Measurements from ENCODE around the gene PLCL1. TPM values are rescaled to one million over a fixed set of nuclear protein-coding genes. Genes with fewer than 3 reads are reported as not detected.

Gene PLCL1
- total RNA-seq, 1 donor from 2014 or later, result 2.0 TPM

GRCh38 chr2:197938555-197938954 is 134.2 kb downstream of the PLCL1 start:
- no peak for DNase-seq (ENCODE audit: low spot score in 2 of 2, unreplicated experiment in 2 of 2)
- H3K27me3 Mint-ChIP-seq (ENCODE audit: low read depth), result peaks cover 23% of the 10 kb centered on the region
- no peak overlapping the region for H3K27ac Mint-ChIP-seq
- H3K9me3 Mint-ChIP-seq, result peaks cover under 1% of the 10 kb centered on the region
- no peak overlapping the region for H3K4me3 Mint-ChIP-seq
- no peaks in the 10 kb centered on the region for H3K36me3 Mint-ChIP-seq
- H3K4me1 Mint-ChIP-seq, result peaks cover 6% of the 10 kb centered on the region
- TF ChIP-seq, protein P1, sequence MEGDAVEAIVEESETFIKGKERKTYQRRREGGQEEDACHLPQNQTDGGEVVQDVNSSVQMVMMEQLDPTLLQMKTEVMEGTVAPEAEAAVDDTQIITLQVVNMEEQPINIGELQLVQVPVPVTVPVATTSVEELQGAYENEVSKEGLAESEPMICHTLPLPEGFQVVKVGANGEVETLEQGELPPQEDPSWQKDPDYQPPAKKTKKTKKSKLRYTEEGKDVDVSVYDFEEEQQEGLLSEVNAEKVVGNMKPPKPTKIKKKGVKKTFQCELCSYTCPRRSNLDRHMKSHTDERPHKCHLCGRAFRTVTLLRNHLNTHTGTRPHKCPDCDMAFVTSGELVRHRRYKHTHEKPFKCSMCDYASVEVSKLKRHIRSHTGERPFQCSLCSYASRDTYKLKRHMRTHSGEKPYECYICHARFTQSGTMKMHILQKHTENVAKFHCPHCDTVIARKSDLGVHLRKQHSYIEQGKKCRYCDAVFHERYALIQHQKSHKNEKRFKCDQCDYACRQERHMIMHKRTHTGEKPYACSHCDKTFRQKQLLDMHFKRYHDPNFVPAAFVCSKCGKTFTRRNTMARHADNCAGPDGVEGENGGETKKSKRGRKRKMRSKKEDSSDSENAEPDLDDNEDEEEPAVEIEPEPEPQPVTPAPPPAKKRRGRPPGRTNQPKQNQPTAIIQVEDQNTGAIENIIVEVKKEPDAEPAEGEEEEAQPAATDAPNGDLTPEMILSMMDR (IDR thresholded peaks at IDR 0.05; ENCODE audit: unreplicated experiment), result no peak

GRCh38 chr2:197939787-197940186 is 135.4 kb downstream of the PLCL1 start:
- Mint-ChIP-seq H3K27me3 (ENCODE audit: low read depth) (peaks cover 23% of the 10 kb centered on the region), H3K4me3 (no peak overlapping the region), H3K27ac (no peak overlapping the region), H3K9me3 (peaks cover 5% of the 10 kb centered on the region), H3K4me1 (peaks cover 12% of the 10 kb centered on the region), H3K36me3 (no peaks in the 10 kb centered on the region)
- TF ChIP-seq, protein P1 (IDR thresholded peaks at IDR 0.05; ENCODE audit: unreplicated experiment), result no peak
- DNase-seq (ENCODE audit: low spot score in 2 of 2, unreplicated experiment in 2 of 2), result no peak

DNA sequence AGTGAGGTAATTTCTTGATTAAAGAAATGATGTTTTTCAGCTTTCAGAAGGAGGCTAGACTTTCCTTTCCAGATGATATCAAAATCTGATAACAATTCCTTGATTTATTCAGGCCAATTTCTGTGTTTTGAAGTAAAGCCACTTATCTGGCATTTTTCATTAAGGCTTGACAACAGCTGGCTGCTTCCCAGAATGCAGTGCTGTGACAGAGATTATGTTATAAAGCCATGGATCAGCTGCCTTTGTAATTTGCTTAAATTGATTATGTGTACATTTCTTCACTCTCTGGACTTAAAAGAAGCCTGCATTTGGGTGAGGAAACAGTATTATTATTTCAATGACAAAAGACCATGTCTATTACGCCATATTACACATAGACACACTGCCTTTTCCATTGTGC is 136.0 kb downstream of the PLCL1 start:
- Mint-ChIP-seq H3K27ac (no peak overlapping the region), H3K36me3 (no peaks in the 10 kb centered on the region), H3K27me3 (ENCODE audit: low read depth) (peaks cover 20% of the 10 kb centered on the region), H3K4me3 (no peak overlapping the region), H3K4me1 (peaks cover 13% of the 10 kb centered on the region), H3K9me3 (peaks cover 5% of the 10 kb centered on the region)
- no peak for DNase-seq (ENCODE audit: low spot score in 2 of 2, unreplicated experiment in 2 of 2)
- TF ChIP-seq, protein P1 (IDR thresholded peaks at IDR 0.05; ENCODE audit: unreplicated experiment), result no peak

DNA sequence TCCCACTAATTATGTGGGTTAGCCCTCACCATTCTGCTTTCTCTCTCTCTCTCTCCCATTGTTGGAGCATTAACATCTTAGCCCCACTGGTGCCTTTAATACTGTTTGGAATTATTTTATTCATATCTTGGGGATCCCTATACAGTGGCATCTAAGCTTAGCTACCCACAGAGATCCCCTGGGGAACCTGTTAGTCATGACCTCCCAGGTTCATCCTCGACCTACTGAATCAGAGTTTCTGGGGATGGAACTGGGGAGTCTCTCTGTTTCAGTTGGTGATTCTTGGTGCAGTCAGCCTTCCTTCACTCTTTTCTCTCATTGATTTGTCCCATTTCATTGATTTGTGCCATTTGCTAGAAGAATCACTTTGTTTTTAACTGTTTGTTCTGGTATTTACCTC is 137.3 kb downstream of the PLCL1 start:
- Mint-ChIP-seq H3K27me3 (ENCODE audit: low read depth) (peaks cover 16% of the 10 kb centered on the region), H3K9me3 (peaks cover 5% of the 10 kb centered on the region), H3K4me1 (peaks cover 15% of the 10 kb centered on the region), H3K36me3 (no peaks in the 10 kb centered on the region), H3K4me3 (no peak overlapping the region), H3K27ac (no peak overlapping the region)
- DNase-seq (ENCODE audit: low spot score in 2 of 2, unreplicated experiment in 2 of 2), result no peak
- TF ChIP-seq, protein P1 (IDR thresholded peaks at IDR 0.05; ENCODE audit: unreplicated experiment), result no peak

- no peak overlapping the region for H3K27ac Mint-ChIP-seq
- TF ChIP-seq, protein P1 (IDR thresholded peaks at IDR 0.05; ENCODE audit: unreplicated experiment), result no peak
- H3K4me1 Mint-ChIP-seq, result peaks cover 21% of the 10 kb centered on the region
- no peaks in the 10 kb centered on the region for H3K36me3 Mint-ChIP-seq
- peaks cover 5% of the 10 kb centered on the region for H3K9me3 Mint-ChIP-seq
- no peak overlapping the region for H3K4me3 Mint-ChIP-seq
- no peak for DNase-seq (ENCODE audit: low spot score in 2 of 2, unreplicated experiment in 2 of 2)
- H3K27me3 Mint-ChIP-seq (ENCODE audit: low read depth), result peaks cover 17% of the 10 kb centered on the region
Measured at GRCh38 chr2:197943731-197944130, 139.3 kb downstream of the PLCL1 start.
